ENCODE measurements around the gene ABHD12.
"Not testable (repeated sequence)": the region's sequence is repeated elsewhere in the genome, so short reads cannot be mapped to it uniquely, and the experiment has no call there.

DNA sequence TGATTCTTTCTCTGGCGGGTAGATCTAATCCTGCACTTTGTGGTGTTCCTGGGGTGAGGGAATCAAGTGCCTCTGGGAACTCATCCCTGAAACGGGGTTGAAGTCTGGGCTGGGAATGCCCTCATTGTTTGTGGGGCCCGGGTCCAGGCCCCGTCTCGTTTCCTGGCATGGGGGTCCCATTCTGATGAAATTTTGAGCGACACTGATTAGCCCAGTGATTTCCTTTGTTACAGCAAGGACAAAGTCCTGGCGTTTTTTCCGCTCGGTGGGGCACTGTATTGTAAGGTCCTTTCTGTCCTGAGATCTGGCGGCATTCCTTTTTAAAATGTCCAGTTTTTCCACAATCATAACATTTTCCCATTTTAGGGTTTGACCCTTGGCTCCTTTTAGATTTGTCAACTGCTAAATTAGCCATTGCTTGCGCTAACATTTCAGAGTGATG, 9.7 kb upstream of the ABHD12 start:
- TF ChIP-seq EZH2phosphoT487 (conservative IDR thresholded peaks at IDR 0.05; ENCODE audit: low read length), result not testable (repeated sequence)
- TF ChIP-seq, protein P1, sequence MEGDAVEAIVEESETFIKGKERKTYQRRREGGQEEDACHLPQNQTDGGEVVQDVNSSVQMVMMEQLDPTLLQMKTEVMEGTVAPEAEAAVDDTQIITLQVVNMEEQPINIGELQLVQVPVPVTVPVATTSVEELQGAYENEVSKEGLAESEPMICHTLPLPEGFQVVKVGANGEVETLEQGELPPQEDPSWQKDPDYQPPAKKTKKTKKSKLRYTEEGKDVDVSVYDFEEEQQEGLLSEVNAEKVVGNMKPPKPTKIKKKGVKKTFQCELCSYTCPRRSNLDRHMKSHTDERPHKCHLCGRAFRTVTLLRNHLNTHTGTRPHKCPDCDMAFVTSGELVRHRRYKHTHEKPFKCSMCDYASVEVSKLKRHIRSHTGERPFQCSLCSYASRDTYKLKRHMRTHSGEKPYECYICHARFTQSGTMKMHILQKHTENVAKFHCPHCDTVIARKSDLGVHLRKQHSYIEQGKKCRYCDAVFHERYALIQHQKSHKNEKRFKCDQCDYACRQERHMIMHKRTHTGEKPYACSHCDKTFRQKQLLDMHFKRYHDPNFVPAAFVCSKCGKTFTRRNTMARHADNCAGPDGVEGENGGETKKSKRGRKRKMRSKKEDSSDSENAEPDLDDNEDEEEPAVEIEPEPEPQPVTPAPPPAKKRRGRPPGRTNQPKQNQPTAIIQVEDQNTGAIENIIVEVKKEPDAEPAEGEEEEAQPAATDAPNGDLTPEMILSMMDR (IDR thresholded peaks at IDR 0.05; ENCODE audit: insufficient read depth, low read length, poor library complexity, severe bottlenecking), result not testable (repeated sequence)

All from SU-DHL-6 (cell line).